Epidermal melanocyte (primary cell): Measurements from ENCODE around the gene OR10K1.
"Not testable (repeated sequence)": the region's sequence is repeated elsewhere in the genome, so short reads cannot be mapped to it uniquely, and the experiment has no call there.

Experiments
- DNase-seq: peaks from one replicate; pipeline ENCODE4 v3.0.0; 2011; ENCODE audit warnings: low spot score; ENCODE audit not compliant: insufficient read length

Gene OR10K1, protein sequence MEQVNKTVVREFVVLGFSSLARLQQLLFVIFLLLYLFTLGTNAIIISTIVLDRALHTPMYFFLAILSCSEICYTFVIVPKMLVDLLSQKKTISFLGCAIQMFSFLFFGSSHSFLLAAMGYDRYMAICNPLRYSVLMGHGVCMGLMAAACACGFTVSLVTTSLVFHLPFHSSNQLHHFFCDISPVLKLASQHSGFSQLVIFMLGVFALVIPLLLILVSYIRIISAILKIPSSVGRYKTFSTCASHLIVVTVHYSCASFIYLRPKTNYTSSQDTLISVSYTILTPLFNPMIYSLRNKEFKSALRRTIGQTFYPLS

DNA sequence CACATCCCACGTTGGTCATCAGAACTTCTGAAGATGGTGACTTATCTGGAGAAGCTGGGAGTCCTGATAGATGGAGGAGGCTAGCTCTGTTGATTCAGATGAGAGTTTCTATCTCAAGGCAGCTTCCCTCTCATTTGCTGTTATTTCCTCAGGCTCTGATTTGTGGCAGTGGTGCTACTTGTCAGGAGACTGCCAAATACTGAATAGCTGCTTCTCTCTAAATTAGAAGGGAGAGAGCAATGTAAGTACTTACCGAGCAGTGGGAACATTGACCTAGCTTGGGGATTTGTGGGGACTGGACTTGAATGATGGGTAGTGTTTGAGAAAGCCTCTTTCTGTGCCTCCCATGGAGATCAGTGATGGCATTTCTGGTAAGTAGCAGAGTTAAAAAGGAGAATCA, at the start of gene OR10K1:
OR10K1 (plus strand) TSS at position 301 of the 400 bp plus-strand sequence. CDS start 3,728 bp downstream, outside the sequence.
- no peak for DNase-seq

DNA sequence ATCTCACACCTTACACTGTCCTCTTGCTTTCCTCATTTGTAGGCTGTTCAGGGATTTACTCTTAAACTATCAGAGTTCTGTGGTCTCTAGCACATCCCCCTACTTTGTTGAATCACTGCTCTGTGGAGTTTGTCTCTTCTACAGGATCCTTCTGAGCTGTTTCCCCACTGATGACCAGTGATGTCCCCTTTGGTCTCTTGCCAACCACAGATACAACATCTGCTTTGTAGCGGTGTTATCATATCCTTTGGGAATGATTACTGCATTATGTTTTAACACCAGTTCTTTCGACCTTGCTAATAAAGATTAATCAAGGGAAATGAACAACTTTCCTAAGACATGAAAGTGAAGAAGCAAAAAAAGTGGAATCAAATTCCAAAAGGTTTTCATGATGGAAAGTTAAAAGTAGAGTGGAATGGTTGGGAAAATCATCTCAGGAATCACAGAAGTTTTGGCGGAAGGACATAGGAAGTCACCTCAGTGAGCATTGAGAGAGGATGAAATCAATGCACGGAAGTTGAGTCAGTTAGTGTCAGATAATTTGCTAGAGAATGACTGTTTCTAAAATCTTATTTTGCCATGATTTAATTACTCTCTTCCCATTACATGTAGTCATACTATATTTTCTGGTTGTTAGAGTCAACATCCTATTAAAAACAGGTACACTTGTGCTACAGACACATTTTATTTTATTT, 46.8 kb upstream of the OR10K1 start:
- DNase-seq: no peak

- DNase-seq: no peak
Observed at GRCh38 chr1:158417586-158417985, 44.0 kb upstream of the OR10K1 start.

- no peak for DNase-seq
Observed at GRCh38 chr1:158422212-158422611, 39.4 kb upstream of the OR10K1 start.

GRCh38 chr1:158425027-158425426, 36.6 kb upstream of the OR10K1 start:
- no peak for DNase-seq

- DNase-seq: no peak
Observed at GRCh38 chr1:158426137-158426536, 35.5 kb upstream of the OR10K1 start, which contains the start of gene OR10K2. OR10K2 (minus strand) TSS chr1:158426237; CDS start chr1:158420866, 5,371 bp downstream.

DNA sequence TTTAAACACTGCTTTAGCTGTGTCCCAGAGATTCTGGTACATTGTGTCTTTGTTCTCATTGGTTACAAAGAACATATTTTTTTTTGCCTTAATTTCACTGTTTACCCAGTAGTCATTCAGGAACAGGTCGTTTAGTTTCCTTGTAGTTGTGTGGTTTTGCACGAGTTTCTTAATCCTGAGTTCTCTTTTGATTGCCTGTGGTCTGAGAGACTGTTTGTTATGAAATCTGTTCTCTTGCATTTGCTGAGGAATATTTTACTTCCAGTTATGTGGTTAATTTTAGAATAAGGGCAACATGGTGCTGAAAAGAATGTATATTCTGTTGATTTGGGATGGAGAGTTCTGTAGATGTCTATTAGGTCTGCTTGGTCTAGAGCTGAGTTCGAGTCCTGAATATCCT, 31.5 kb upstream of the OR10K1 start:
- DNase-seq: not testable (repeated sequence)

DNA sequence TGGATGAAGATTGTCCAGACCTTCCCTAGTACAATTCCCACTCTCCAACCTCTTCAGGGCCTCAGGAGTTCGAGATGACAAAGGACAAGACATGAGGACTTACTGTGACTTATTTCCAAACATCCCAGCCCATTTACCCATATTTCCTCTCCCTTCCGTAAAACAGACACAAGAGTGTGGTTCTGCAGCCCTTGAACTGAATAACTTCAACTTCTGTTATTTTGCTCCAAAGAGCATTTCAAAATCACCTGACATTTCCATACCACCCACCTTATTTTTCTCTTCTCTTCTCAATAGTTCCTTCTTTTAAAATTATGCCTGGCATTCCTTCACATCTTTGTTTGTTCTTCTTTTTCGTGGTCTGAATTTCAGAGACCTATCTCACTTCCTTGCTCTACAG, 26.9 kb upstream of the OR10K1 start:
- no peak for DNase-seq

GRCh38 chr1:158445376-158445775, 16.3 kb upstream of the OR10K1 start:
- DNase-seq: no peak

- DNase-seq: no peak
Observed at GRCh38 chr1:158454537-158454936, 7.1 kb upstream of the OR10K1 start.

GRCh38 chr1:158457246-158457645, 4.4 kb upstream of the OR10K1 start:
- no peak for DNase-seq

DNA sequence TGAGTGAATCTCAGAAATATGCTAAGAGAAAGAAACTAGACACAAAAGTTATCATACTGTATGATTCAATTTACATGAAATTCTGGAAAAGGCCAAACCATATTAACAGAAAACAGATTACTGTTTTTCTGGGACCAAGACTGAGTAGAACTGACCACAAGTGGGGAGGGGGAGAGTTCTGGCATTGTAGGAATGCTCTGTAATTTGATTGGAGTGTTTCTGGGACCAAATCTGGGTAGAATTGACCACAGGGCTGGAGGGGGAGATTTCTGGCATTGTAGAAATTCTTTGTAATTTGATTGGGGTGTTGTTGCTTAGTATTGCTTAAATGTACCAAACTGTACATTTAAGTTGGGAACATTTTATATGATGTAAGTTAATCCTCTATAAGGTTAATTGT, 3.4 kb upstream of the OR10K1 start:
- DNase-seq: no peak

DNA sequence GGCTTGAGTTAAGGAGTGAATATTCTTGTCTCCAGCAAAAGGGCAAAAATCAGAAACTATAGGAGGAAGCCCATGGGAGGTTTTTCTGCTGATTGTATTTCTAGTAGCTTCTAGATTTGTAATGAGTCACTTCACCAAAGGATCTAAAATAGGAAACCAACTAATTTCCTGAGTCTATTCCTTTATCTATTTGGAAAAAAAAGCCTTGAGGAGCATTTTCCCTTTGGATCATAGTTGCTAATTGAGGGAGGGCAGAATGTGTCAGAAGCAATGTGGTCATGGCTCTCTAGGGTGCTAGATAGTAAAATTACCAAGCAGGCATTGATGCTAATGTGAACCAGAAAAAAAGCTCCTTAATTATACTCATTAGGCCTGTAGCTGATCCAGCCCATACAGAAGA, 10.3 kb downstream of the OR10K1 start, which contains the start of gene OR10R2:
OR10R2 (plus strand) TSS at position 301 of the 400 bp plus-strand sequence. CDS start 106 bp downstream, outside the sequence.
- no peak for DNase-seq

DNA sequence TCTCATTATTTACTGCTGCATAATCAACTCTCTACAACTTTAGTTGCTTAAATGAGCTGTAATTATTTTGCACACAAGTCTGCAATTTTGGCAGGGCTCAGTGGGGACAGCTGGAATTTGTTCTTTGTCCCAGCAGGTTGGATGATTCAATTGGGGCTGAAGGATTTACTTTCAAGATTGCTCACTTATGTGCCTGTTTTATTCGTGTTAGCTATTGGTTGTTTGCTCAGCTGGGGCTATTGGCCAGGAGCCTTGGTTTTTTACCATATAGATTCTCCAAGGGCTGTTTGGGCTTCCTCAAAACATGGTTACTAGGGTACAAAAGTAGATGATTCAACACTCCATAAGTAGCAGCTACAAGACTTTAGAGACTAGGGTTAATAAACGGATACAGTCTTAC, 23.8 kb downstream of the OR10K1 start:
- DNase-seq: no peak

DNA sequence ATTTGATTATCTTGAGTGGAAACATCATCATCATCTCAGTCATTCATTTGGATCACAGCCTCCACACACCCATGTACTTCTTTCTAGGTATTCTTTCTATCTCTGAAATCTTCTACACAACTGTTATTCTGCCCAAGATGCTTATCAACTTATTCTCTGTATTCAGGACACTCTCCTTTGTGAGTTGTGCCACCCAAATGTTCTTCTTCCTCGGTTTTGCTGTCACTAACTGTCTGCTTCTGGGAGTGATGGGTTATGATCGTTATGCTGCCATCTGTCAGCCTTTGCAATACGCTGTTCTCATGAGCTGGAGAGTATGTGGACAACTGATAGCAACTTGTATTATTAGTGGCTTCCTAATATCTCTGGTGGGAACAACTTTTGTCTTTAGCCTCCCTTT, 29.7 kb downstream of the OR10K1 start:
- no peak for DNase-seq

DNA sequence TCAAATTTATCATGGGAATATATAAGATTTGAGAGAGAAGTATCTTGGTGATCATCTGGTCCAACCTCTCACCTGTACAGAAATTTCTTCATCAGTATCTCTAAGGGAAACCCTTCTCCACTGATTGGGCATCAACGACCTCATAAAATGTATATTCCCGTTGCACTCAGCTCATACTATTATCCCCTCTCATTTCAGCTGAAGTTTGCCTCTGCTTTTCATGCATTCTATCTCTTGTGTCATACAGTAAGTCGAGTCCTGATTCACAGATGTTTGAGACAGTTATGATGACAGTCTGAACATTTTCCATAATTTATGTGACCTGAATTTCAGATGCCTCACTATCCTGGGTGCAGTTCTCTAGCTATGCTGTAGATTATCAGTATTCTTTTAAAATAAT, 31.4 kb downstream of the OR10K1 start:
- no peak for DNase-seq

- DNase-seq: no peak
Observed at GRCh38 chr1:158494796-158495195, 33.2 kb downstream of the OR10K1 start.

DNA sequence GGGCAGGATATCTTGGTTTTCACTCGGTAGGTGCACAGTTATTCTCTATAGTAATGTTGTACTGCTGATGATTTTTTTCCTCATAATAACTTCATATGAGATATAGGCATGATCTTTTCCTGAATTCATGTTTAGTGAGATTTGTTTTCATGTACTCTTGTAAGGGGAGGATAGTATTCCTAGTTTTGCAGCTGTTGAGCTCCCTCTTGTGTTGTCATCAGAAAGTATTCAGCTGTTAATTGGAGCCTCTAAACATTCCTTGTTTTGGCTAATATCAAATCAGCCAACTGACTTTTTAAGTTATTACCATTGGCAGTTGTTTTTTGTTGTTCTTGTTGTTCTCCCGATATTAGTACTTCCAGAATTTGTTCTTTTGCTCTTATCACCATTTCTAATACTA, 34.7 kb downstream of the OR10K1 start:
- no peak for DNase-seq

DNA sequence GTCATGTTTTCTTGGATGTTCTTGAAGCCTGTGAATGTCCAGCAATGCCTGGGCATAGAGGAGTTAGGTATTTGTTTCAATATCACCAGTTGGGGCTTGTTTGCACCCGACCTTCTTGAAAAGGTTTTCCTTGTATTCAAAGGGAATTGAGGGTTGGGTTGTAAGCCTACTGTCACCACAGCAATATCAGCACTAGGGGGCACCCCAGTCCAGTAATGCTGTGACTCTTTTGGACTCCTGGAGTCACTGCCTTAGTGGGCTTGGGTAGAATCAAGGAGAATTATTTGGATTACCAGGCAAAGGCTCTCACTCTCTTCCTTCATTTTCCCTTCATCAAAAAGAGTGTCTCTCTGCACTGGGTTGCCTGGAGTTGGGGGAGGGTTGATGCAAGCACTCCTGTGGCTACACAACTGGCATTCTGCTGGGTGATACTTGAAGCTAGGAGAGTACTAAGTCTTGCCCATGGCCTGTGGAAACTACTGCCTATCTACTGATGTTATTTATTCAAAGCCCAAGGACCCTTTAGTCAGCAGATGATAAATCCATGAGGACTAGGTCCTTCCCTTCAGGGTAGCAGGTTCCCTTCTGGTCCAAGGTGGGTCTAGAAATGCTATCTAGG, 44.8 kb downstream of the OR10K1 start:
- no peak for DNase-seq

- DNase-seq: no peak
Observed at GRCh38 chr1:158507511-158507910, 45.9 kb downstream of the OR10K1 start.

DNA sequence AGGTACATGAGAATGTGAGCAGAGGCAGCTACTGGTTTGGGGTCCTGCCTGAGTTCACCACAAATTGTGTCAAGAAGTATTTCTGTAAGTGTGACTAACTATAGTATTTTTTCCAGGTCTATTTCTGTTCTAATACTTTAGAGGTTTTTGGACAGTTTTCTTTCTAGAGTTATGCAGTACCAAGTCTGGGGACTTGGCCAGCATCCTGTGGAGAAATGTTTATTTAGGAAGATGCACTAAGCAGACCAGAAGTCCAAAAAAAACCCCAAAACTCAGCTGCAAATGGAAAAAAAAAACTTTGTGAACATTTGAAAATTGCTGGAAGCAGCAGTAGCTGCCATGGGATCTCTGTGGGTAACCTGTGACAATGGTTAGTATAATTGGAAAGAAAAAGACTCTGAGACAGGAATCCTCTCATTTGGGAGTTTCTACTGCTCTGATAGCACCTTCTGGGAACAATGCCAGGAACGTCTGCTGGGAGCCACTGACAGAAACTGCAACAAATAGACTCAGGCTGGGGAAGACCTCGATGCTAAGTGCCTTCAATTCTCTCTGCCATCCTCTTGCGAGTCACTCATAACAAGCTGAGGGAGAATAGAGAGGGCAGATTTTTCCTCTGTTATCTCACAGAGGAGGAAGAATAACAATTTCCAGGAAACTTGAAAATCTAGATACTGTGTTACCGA, 48.0 kb downstream of the OR10K1 start:
- no peak for DNase-seq

GRCh38 chr1:158516966-158517365, 55.3 kb downstream of the OR10K1 start:
- no peak for DNase-seq
